GM23338 (cell line): Measurements from ENCODE around the gene DMD.

Source experiments
- CREB1 ChIP-seq: fragments of 250-450 bp; sonication (Bioruptor Pico); IDR thresholded peaks from 2 replicates; pipeline ENCODE4 v1.5.0; 2020; ENCODE audit warnings: low read depth, mild to moderate bottlenecking, moderate library complexity
- CTCF ChIP-seq, 2 experiments: fragments of 200-600 bp in 1 of 2; sonication (generic) in 1 of 2; conservative IDR thresholded peaks; 2 replicates each; pipeline versions ENCODE4 v1.5.1 to v1.6.1; 2016 to 2017; ENCODE audit warnings: antibody characterized with exemption in 2 of 2, low read depth in 2 of 2, mild to moderate bottlenecking in 2 of 2, moderate library complexity in 1 of 2
- EZH2 ChIP-seq: fragments of 200-600 bp; sonication (generic); IDR thresholded peaks from one replicate; pipeline ENCODE4 v1.8.0; 2017; ENCODE audit warnings: antibody characterized with exemption, mild to moderate bottlenecking, low read depth; ENCODE audit not compliant: unreplicated experiment
- EZH2phosphoT487 ChIP-seq: fragments of 200-600 bp; sonication (generic); IDR thresholded peaks from one replicate; pipeline ENCODE4 v1.8.1; 2018; ENCODE audit warnings: antibody characterized with exemption; ENCODE audit not compliant: unreplicated experiment
- JUNB ChIP-seq: IDR thresholded peaks from one replicate; pipeline ENCODE4 v1.6.1; 2016; ENCODE audit warnings: antibody characterized with exemption; ENCODE audit not compliant: unreplicated experiment
- NANOG ChIP-seq: IDR thresholded peaks from 2 replicates; pipeline ENCODE4 v1.6.1; 2016; ENCODE audit warnings: antibody characterized with exemption, borderline replicate concordance
- POLR2AphosphoS5 ChIP-seq: IDR thresholded peaks from 2 replicates; pipeline ENCODE4 v1.6.1; 2016; ENCODE audit warnings: antibody characterized with exemption, low read depth
- REST ChIP-seq: IDR thresholded peaks from one replicate; pipeline ENCODE4 v1.6.1; 2018; ENCODE audit warnings: antibody characterized with exemption; ENCODE audit not compliant: unreplicated experiment
- STAT1 ChIP-seq: IDR thresholded peaks from one replicate; pipeline ENCODE4 v1.6.1; 2016; ENCODE audit warnings: antibody characterized with exemption; ENCODE audit not compliant: unreplicated experiment
- ZNF114 ChIP-seq: fragments of 250-450 bp; sonication (Bioruptor Pico); IDR thresholded peaks from 2 replicates; pipeline ENCODE4 v1.5.0; 2020; ENCODE audit warnings: mild to moderate bottlenecking, moderate library complexity
- ZNF331 ChIP-seq: fragments of 250-450 bp; sonication (Bioruptor Pico); IDR thresholded peaks from 2 replicates; pipeline ENCODE4 v1.5.0; 2020; ENCODE audit warnings: low read depth, mild to moderate bottlenecking, moderate library complexity
- ZNF462 ChIP-seq: fragments of 250-450 bp; sonication (Bioruptor Pico); IDR thresholded peaks from 2 replicates; pipeline ENCODE4 v1.5.0; 2020; ENCODE audit warnings: mild to moderate bottlenecking, moderate library complexity
- TF ChIP-seq, protein P1 (sequence below): IDR thresholded peaks from 2 replicates; pipeline ENCODE4 v1.6.1; 2016; ENCODE audit warnings: antibody characterized with exemption

- TF ChIP-seq CTCF (conservative IDR thresholded peaks at IDR 0.05; ENCODE audit: low read depth in 2 of 2), result no peak
- no peak for TF ChIP-seq ZNF331 (CRISPR knock-in tag)
- TF ChIP-seq EZH2phosphoT487, result no peak
- no peak for TF ChIP-seq EZH2
- TF ChIP-seq POLR2AphosphoS5, result no peak
- TF ChIP-seq NANOG, result no peak
- no peak for TF ChIP-seq REST
- TF ChIP-seq CREB1 (CRISPR knock-in tag), result no peak
- TF ChIP-seq ZNF114 (CRISPR knock-in tag), result no peak
- no peak for TF ChIP-seq JUNB
- TF ChIP-seq, protein P1, sequence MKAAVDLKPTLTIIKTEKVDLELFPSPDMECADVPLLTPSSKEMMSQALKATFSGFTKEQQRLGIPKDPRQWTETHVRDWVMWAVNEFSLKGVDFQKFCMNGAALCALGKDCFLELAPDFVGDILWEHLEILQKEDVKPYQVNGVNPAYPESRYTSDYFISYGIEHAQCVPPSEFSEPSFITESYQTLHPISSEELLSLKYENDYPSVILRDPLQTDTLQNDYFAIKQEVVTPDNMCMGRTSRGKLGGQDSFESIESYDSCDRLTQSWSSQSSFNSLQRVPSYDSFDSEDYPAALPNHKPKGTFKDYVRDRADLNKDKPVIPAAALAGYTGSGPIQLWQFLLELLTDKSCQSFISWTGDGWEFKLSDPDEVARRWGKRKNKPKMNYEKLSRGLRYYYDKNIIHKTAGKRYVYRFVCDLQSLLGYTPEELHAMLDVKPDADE, result no peak
- TF ChIP-seq STAT1, result no peak
- TF ChIP-seq ZNF462 (CRISPR knock-in tag), result no peak
Observed at GRCh38 chrX:32150141-32150540, 1061.2 kb downstream of the DMD start.
